T follicular helper cell (primary cell): ENCODE data around the gene KCNJ11.

ENCODE experiments used
- DNase-seq: peaks from one replicate; pipeline ENCODE4 v3.0.0-alpha.2; 2020; ENCODE audit warnings: low read depth

Gene KCNJ11

GRCh38 chr11:17391493-17392355 is 3.3 kb upstream of the KCNJ11 start:
- no peak for DNase-seq

GRCh38 chr11:17389957-17390649 is 1.6 kb upstream of the KCNJ11 start:
- no peak for DNase-seq

GRCh38 chr11:17389211-17389956 is 925 bp upstream of the KCNJ11 start:
- DNase-seq, result peak; percentile 69

- DNase-seq, result no peak
Observed at GRCh38 chr11:17387811-17388210, 648 bp downstream of the KCNJ11 start.

GRCh38 chr11:17387254-17387653 is 1.2 kb downstream of the KCNJ11 start:
- no peak for DNase-seq

- no peak for DNase-seq
Observed at GRCh38 chr11:17386331-17387084, 2.0 kb downstream of the KCNJ11 start.

- no peak for DNase-seq
Observed at GRCh38 chr11:17385926-17386325, 2.5 kb downstream of the KCNJ11 start.

- DNase-seq, result no peak
Observed at GRCh38 chr11:17385492-17385891, 3.0 kb downstream of the KCNJ11 start.

- DNase-seq, result peak; percentile 64
Observed at GRCh38 chr11:17384002-17384511, 4.4 kb downstream of the KCNJ11 start.

GRCh38 chr11:17383461-17383860 is 5.0 kb downstream of the KCNJ11 start:
- no peak for DNase-seq

GRCh38 chr11:17382046-17382728 is 6.3 kb downstream of the KCNJ11 start:
- DNase-seq, result no peak

GRCh38 chr11:17381156-17381555 is 7.3 kb downstream of the KCNJ11 start:
- DNase-seq, result no peak

- DNase-seq, result no peak
Observed at GRCh38 chr11:17379383-17380180, 8.9 kb downstream of the KCNJ11 start.

GRCh38 chr11:17378655-17379054 is 9.8 kb downstream of the KCNJ11 start:
- no peak for DNase-seq

- no peak for DNase-seq
Observed at GRCh38 chr11:17376493-17376892, 12.0 kb downstream of the KCNJ11 start.

GRCh38 chr11:17375547-17375946 is 12.9 kb downstream of the KCNJ11 start:
- no peak for DNase-seq

GRCh38 chr11:17371614-17372013 is 16.8 kb downstream of the KCNJ11 start:
- no peak for DNase-seq

GRCh38 chr11:17369684-17370243 is 18.7 kb downstream of the KCNJ11 start:
- DNase-seq, result no peak

GRCh38 chr11:17369094-17369493 is 19.4 kb downstream of the KCNJ11 start:
- DNase-seq, result no peak

GRCh38 chr11:17368551-17368950 is 19.9 kb downstream of the KCNJ11 start:
- DNase-seq, result no peak
